ENCODE data around the gene WDR72.
"Not testable (repeated sequence)": the region's sequence is repeated elsewhere in the genome, so short reads cannot be mapped to it uniquely, and the experiment has no call there.

WDR72 gene

GRCh38 chr15:53759411-53759931 is at the start of gene WDR72:
TSS of gene WDR72 (minus strand) at chr15:53759663. CDS start at chr15:53733149, 26,514 bp downstream.
- DNase-seq (ENCODE audit: low spot score) = no peak

- no peak for DNase-seq (ENCODE audit: low spot score)
These were observed 48.7 kb upstream of the WDR72 start for GRCh38 chr15:53808058-53808706.

- DNase-seq (ENCODE audit: low spot score) = no peak
These were observed 48.0 kb upstream of the WDR72 start for GRCh38 chr15:53807501-53807900.

- no peak for DNase-seq (ENCODE audit: low spot score)
These were observed 43.2 kb upstream of the WDR72 start for GRCh38 chr15:53802672-53803071.

- no peak for DNase-seq (ENCODE audit: low spot score)
These were observed 32.1 kb upstream of the WDR72 start for GRCh38 chr15:53791581-53791980.

- DNase-seq (ENCODE audit: low spot score) = no peak
These were observed 30.4 kb upstream of the WDR72 start for GRCh38 chr15:53789654-53790375.

GRCh38 chr15:53786401-53786800 is 26.9 kb upstream of the WDR72 start:
- DNase-seq (ENCODE audit: low spot score) = no peak

GRCh38 chr15:53785241-53785640 is 25.8 kb upstream of the WDR72 start:
- DNase-seq (ENCODE audit: low spot score) = not testable (repeated sequence)

- DNase-seq (ENCODE audit: low spot score) = no peak
These were observed 3.5 kb upstream of the WDR72 start for GRCh38 chr15:53762916-53763315.

GRCh38 chr15:53758412-53758811 is 1.1 kb downstream of the WDR72 start:
- no peak for DNase-seq (ENCODE audit: low spot score)

- no peak for DNase-seq (ENCODE audit: low spot score)
These were observed 1.6 kb downstream of the WDR72 start for GRCh38 chr15:53757906-53758305.

GRCh38 chr15:53753813-53754212 is 5.7 kb downstream of the WDR72 start:
- no peak for DNase-seq (ENCODE audit: low spot score)

GRCh38 chr15:53752406-53752805 is 7.1 kb downstream of the WDR72 start:
- no peak for DNase-seq (ENCODE audit: low spot score)

- DNase-seq (ENCODE audit: low spot score) = no peak
These were observed 11.9 kb downstream of the WDR72 start for GRCh38 chr15:53747501-53748068.

- DNase-seq (ENCODE audit: low spot score) = no peak
These were observed 13.4 kb downstream of the WDR72 start for GRCh38 chr15:53746101-53746500.

GRCh38 chr15:53739651-53740050 is 19.8 kb downstream of the WDR72 start:
- no peak for DNase-seq (ENCODE audit: low spot score)

- no peak for DNase-seq (ENCODE audit: low spot score)
These were observed 20.3 kb downstream of the WDR72 start for GRCh38 chr15:53739187-53739586.

- no peak for DNase-seq (ENCODE audit: low spot score)
These were observed 38.0 kb downstream of the WDR72 start for GRCh38 chr15:53721334-53722087.

- no peak for DNase-seq (ENCODE audit: low spot score)
These were observed 42.3 kb downstream of the WDR72 start for GRCh38 chr15:53716909-53717876.

- no peak for DNase-seq (ENCODE audit: low spot score)
These were observed 46.2 kb downstream of the WDR72 start for GRCh38 chr15:53713218-53713617.

- no peak for DNase-seq (ENCODE audit: low spot score)
These were observed 48.6 kb downstream of the WDR72 start for GRCh38 chr15:53710906-53711305.

All from AG08396 (cell line).